Ovary (tissue), 9 donors: ENCODE data around the gene ACSS1. TPM values are rescaled to one million over a fixed set of nuclear protein-coding genes. Genes with fewer than 3 reads are reported as not detected.

Experiments
- DNase-seq, 5 donors: peaks; one replicate each; pipeline ENCODE4 v3.0.0-alpha.2; 2019 to 2020
- H3K27ac ChIP-seq, 2 donors: fragments of 200-600 bp; one replicate each; pipeline versions ENCODE4 v1.5.1 to v1.8.0; 2019 to 2022
- H3K27me3 ChIP-seq: fragments of 200-600 bp; one replicate; pipeline ENCODE4 v1.8.0; 2022
- H3K36me3 ChIP-seq: fragments of 200-600 bp; sonication (generic); one replicate; pipeline ENCODE4 v1.5.1; 2019
- H3K4me1 ChIP-seq: one replicate; pipeline ENCODE4 v1.8.1; 2013; ENCODE audit warnings: mild to moderate bottlenecking, moderate library complexity; ENCODE audit not compliant: insufficient read depth
- H3K4me3 ChIP-seq: fragments of 200-600 bp; sonication (generic); one replicate; pipeline ENCODE4 v1.5.1; 2017
- H3K9me3 ChIP-seq, 2 donors: fragments of 200-600 bp in 1 of 2; sonication (generic) in 1 of 2; one replicate each; pipeline versions ENCODE4 v1.5.1 to v1.8.1; 2013 to 2019; ENCODE audit warnings: mild to moderate bottlenecking in 1 of 2, moderate library complexity in 1 of 2
- CTCF ChIP-seq, 3 donors: fragments of 450-650 bp in 2 of 3; fragments of 200-600 bp in 1 of 3; IDR thresholded peaks; one replicate each; pipeline versions ENCODE4 v1.5.1 to v1.8.0; 2016 to 2022; ENCODE audit warnings: antibody characterized with exemption in 3 of 3, mild to moderate bottlenecking in 1 of 3
- EP300 ChIP-seq: sonication (generic); formaldehyde crosslinking; IDR thresholded peaks from one replicate; pipeline ENCODE4 v1.6.1; 2017; ENCODE audit warnings: antibody characterized with exemption
- POLR2A ChIP-seq: fragments of 450-650 bp; IDR thresholded peaks from one replicate; pipeline ENCODE4 v1.6.1; 2017; ENCODE audit warnings: antibody characterized with exemption, mild to moderate bottlenecking, moderate library complexity
- WGBS, 3 donors: extraction: QIAGEN DNeasy Blood & Tissue Kit in 1 of 3; methylation state at CpG; one replicate each; pipeline versions ENCODE4 v1.1.5 to v1.1.7; 2013 to 2017; 5-methylcytosine and 5-hydroxymethylcytosine counted together
- intact Hi-C, 4 donors: fragments of 100-400 bp; cut with DNase I; formaldehyde crosslinking; loops; one replicate each; pipeline versions ENCODE4 v1.11.0 to v1.15.1; 2022 to 2023
- polyA plus RNA-seq, 2 donors: library from polyadenylated mRNA; stranded (reverse); fragments of 200-250 nt in 1 of 2; fragments of 350-450 nt in 1 of 2; fragmentation: Illumina TruSeq in 1 of 2; extraction: RNeasy Lipid Tissue Mini Kit (QIAGEN cat#74804) in 1 of 2; gene quantifications; one replicate each; pipeline ENCODE4 v1.2.3, GENCODE V29; 2013 to 2014
- total RNA-seq, 7 donors: library from RNA; depleted of rRNA in 2 of 7; stranded (reverse); fragments of >200 nt in 2 of 7; fragmentation: NEBNext Ultra II Directional in 3 of 7; extraction: Animal tissue kit (Norgen Biotek cat#: 25700) in 3 of 7; gene quantifications; one replicate each; pipeline versions ENCODE4 v1.1.0 to v1.2.4, GENCODE V29; 2016 to 2023
- donor health status: DM: no; HTN: no; CAD: no; lungs with moderate emphysema.
- donor health status: DM: no; HTN: no; CAD: no.
- donor health status: Bipolar disorder and iron deficiency.
- donor health status: DM: yes; HTN: yes; CAD: no.
- donor health status: DM: no; HTN: no; CAD: no.
- donor health status: DM: yes; HTN: yes; CAD: no.

The ACSS1 gene
- total and polyA plus RNA-seq, 9 donors, result 13.1 to 37.0 (median 29.0) TPM

- Histone ChIP-seq H3K27me3 (no peaks in the 10 kb centered on the region), H3K36me3 (no peaks in the 10 kb centered on the region), H3K4me1 (peaks cover 1% of the 10 kb centered on the region), H3K9me3 (no peaks in the 10 kb centered on the region), H3K4me3 (no peak overlapping the region), H3K27ac (no peak overlapping the region)
- WGBS, 3 donors, result 30 to 33% (median 31%) methylated on average over 20 of the region's 20 CpGs
- no peak for TF ChIP-seq EP300
- peak; percentile 59 to 93 (median 91) for TF ChIP-seq CTCF (IDR thresholded peaks at IDR 0.05)
- intact Hi-C loops, result loop anchor here (1.0 to 10.0 kb wide), 8 partner anchors 70 to 410 kb away; partner anchors contain the start of genes ENTPD6 (in 1 of the 4) and GINS1 (in 1 of the 4)
- DNase-seq, result peak; percentile 71 to 86 (median 84)
Measured at GRCh38 chr20:24994470-24995368, 63.2 kb downstream of the ACSS1 start.

- no peak overlapping the region for H3K4me3 ChIP-seq
- WGBS, 3 donors, result 68 to 86% (median 79%) methylated on average over 1 of the region's 1 CpG
- no peaks in the 10 kb centered on the region for H3K9me3 ChIP-seq
- H3K27ac ChIP-seq, result no peak overlapping the region
- no peak for DNase-seq
- no peaks in the 10 kb centered on the region for H3K36me3 ChIP-seq
- TF ChIP-seq POLR2A (no peak), EP300 (no peak), CTCF (IDR thresholded peaks at IDR 0.05) (no peak)
- intact Hi-C loops, result loop anchor here (1.0 to 10.0 kb wide), 5 partner anchors 71 to 411 kb away; partner anchors contain the start of genes ENTPD6 (in 1 of the 4) and GINS1 (in 1 of the 4)
- H3K4me1 ChIP-seq, result peaks cover 1% of the 10 kb centered on the region
- no peaks in the 10 kb centered on the region for H3K27me3 ChIP-seq
Measured at GRCh38 chr20:24994186-24994465, 63.8 kb downstream of the ACSS1 start.

GRCh38 chr20:24993337-24994185, 64.4 kb downstream of the ACSS1 start:
- WGBS, 3 donors, result 13 to 19% (median 14%) methylated on average over 9 of the region's 9 CpGs
- no peaks in the 10 kb centered on the region for H3K9me3 ChIP-seq
- H3K4me3 ChIP-seq, result peak overlapping the region; percentile 93
- intact Hi-C loops, result loop anchor here (1.0 to 10.0 kb wide), 7 partner anchors 65 to 411 kb away; partner anchors contain the start of genes ABHD12 (in 1 of the 4), ACSS1 (in 1 of the 4), ENTPD6 (in 1 of the 4) and GINS1 (in 1 of the 4)
- peaks cover 1% of the 10 kb centered on the region for H3K4me1 ChIP-seq
- TF ChIP-seq POLR2A (no peak), EP300 (no peak), CTCF (IDR thresholded peaks at IDR 0.05) (peak; percentile 24 to 47 (median 27))
- DNase-seq, result no peak
- no peaks in the 10 kb centered on the region for H3K27me3 ChIP-seq
- no peaks in the 10 kb centered on the region for H3K36me3 ChIP-seq
- peak overlapping the region; percentile 54 to 92 for H3K27ac ChIP-seq

- WGBS, 3 donors, result 0 to 1% (median 0%) methylated on average over 42 to 69 of the region's 69 CpGs
- Histone ChIP-seq H3K27me3 (no peaks in the 10 kb centered on the region), H3K27ac (peak within 1 kb of the TSS; percentile 54 to 92), H3K9me3 (no peaks in the 10 kb centered on the region), H3K4me3 (peak within 1 kb of the TSS; percentile 93), H3K36me3 (no peaks in the 10 kb centered on the region), H3K4me1 (peaks cover 3% of the 10 kb centered on the region)
- peak; percentile 96 to 98 (median 96) for DNase-seq
- intact Hi-C loops, result loop anchor here (2.0 to 10.0 kb wide), 5 partner anchors 66 to 412 kb away; partner anchors contain the start of genes ABHD12 (in 1 of the 4), ACSS1 (in 1 of the 4), ENTPD6 (in 1 of the 4) and GINS1 (in 1 of the 4)
- TF ChIP-seq POLR2A, result peak; percentile 96
- no peak for TF ChIP-seq CTCF (IDR thresholded peaks at IDR 0.05)
- no peak for TF ChIP-seq EP300
Measured at GRCh38 chr20:24992487-24993205, 65.3 kb downstream of the ACSS1 start, which contains the start of gene APMAP. Gene APMAP, minus strand, starts transcription at chr20:24992751. Its CDS starts 63 bp downstream, at chr20:24992688.
